ENCODE measurements around the gene ZBTB8OS. TPM values are rescaled to one million over a fixed set of nuclear protein-coding genes. Genes with fewer than 3 reads are reported as not detected.

Gene ZBTB8OS
- total RNA-seq, 1 experiment from 2014 or later: 60.5 TPM

DNA sequence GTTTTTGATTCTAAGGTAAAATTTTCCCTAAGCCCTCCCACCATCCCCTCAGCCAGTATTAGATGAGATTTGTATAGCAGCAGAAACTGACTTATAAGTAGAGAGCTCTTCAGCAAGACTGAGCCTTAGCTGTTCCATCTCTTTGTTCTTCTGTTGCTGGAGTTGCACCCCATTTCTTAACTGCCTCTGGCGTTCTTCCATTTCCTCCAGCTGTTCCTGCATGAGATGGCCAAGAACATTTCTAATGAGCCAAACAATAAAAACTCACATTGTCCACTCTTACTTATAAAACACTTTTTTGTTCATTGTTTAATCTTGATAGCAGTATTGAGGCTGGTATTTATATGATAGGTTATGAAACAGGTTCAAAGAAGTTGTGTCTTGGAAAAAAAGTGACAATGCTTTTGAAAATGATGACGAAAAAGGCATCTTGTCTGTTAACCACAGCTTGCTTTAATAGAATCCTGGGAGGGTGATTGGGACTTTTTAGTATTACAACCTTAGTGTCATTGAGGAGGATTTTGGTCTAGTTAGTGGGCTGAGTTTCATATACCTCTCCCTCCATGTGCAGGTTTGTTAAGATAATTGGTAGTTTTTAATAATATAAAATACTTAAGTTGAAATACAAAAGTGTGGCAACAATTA lies 33.9 kb upstream of the ZBTB8OS start (continued):
- TF ChIP-seq, protein P1, sequence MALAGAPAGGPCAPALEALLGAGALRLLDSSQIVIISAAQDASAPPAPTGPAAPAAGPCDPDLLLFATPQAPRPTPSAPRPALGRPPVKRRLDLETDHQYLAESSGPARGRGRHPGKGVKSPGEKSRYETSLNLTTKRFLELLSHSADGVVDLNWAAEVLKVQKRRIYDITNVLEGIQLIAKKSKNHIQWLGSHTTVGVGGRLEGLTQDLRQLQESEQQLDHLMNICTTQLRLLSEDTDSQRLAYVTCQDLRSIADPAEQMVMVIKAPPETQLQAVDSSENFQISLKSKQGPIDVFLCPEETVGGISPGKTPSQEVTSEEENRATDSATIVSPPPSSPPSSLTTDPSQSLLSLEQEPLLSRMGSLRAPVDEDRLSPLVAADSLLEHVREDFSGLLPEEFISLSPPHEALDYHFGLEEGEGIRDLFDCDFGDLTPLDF (CRISPR knock-in tag; IDR thresholded peaks at IDR 0.05): no peak

DNA sequence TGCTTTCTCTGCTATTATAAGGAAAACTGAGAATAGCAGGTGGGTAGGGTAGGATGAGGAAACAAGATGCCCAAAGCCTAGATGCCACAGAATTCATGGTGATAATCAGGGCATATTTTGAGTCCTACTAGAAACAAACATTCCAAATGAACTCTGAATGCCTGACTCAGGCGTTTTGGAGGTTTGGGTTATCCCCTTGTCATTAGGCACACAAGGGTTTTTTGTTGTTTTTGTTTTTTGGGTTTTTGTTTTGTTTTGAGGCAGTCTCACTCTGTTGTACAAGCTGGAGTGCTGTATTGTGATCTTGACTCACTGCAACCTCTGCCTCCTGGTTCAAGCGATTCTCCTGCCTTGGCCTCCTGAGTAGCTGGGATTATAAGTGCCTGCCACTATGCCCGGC lies 33.0 kb upstream of the ZBTB8OS start:
- H3K9me3 Mint-ChIP-seq: no peaks in the 10 kb centered on the region
- H3K27ac Mint-ChIP-seq: no peak overlapping the region
- ATAC-seq: no peak
- no peaks in the 10 kb centered on the region for H3K4me1 Mint-ChIP-seq
- TF ChIP-seq ZNF138 (CRISPR knock-in tag; conservative IDR thresholded peaks at IDR 0.05): no peak
- no peak for TF ChIP-seq NFE2L1 (CRISPR knock-in tag; IDR thresholded peaks at IDR 0.05)
- TF ChIP-seq NR2C2 (CRISPR knock-in tag; IDR thresholded peaks at IDR 0.05): no peak
- TF ChIP-seq, protein P2, sequence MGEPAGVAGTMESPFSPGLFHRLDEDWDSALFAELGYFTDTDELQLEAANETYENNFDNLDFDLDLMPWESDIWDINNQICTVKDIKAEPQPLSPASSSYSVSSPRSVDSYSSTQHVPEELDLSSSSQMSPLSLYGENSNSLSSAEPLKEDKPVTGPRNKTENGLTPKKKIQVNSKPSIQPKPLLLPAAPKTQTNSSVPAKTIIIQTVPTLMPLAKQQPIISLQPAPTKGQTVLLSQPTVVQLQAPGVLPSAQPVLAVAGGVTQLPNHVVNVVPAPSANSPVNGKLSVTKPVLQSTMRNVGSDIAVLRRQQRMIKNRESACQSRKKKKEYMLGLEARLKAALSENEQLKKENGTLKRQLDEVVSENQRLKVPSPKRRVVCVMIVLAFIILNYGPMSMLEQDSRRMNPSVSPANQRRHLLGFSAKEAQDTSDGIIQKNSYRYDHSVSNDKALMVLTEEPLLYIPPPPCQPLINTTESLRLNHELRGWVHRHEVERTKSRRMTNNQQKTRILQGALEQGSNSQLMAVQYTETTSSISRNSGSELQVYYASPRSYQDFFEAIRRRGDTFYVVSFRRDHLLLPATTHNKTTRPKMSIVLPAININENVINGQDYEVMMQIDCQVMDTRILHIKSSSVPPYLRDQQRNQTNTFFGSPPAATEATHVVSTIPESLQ (CRISPR knock-in tag; IDR thresholded peaks at IDR 0.05): no peak
- no peak for TF ChIP-seq SP1 (CRISPR knock-in tag; conservative IDR thresholded peaks at IDR 0.05)
- TF ChIP-seq, protein P3, sequence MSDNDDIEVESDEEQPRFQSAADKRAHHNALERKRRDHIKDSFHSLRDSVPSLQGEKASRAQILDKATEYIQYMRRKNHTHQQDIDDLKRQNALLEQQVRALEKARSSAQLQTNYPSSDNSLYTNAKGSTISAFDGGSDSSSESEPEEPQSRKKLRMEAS (CRISPR knock-in tag; IDR thresholded peaks at IDR 0.05): no peak
- no peak for TF ChIP-seq ZNF317 (CRISPR knock-in tag; IDR thresholded peaks at IDR 0.05; ENCODE audit: borderline replicate concordance, low read depth)
- TF ChIP-seq, protein P4, sequence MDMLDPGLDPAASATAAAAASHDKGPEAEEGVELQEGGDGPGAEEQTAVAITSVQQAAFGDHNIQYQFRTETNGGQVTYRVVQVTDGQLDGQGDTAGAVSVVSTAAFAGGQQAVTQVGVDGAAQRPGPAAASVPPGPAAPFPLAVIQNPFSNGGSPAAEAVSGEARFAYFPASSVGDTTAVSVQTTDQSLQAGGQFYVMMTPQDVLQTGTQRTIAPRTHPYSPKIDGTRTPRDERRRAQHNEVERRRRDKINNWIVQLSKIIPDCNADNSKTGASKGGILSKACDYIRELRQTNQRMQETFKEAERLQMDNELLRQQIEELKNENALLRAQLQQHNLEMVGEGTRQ (CRISPR knock-in tag; IDR thresholded peaks at IDR 0.05): no peak
- TF ChIP-seq ESRRA (CRISPR knock-in tag; IDR thresholded peaks at IDR 0.05; ENCODE audit: borderline replicate concordance): no peak
- no peak for TF ChIP-seq FOXK1 (CRISPR knock-in tag; IDR thresholded peaks at IDR 0.05)
- no peak for TF ChIP-seq ZNF232 (CRISPR knock-in tag; IDR thresholded peaks at IDR 0.05)
- no peak for TF ChIP-seq GTF2I (CRISPR knock-in tag; conservative IDR thresholded peaks at IDR 0.05)
- TF ChIP-seq, protein P5, sequence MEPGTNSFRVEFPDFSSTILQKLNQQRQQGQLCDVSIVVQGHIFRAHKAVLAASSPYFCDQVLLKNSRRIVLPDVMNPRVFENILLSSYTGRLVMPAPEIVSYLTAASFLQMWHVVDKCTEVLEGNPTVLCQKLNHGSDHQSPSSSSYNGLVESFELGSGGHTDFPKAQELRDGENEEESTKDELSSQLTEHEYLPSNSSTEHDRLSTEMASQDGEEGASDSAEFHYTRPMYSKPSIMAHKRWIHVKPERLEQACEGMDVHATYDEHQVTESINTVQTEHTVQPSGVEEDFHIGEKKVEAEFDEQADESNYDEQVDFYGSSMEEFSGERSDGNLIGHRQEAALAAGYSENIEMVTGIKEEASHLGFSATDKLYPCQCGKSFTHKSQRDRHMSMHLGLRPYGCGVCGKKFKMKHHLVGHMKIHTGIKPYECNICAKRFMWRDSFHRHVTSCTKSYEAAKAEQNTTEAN (CRISPR knock-in tag; IDR thresholded peaks at IDR 0.05): no peak
- TF ChIP-seq, protein P6, sequence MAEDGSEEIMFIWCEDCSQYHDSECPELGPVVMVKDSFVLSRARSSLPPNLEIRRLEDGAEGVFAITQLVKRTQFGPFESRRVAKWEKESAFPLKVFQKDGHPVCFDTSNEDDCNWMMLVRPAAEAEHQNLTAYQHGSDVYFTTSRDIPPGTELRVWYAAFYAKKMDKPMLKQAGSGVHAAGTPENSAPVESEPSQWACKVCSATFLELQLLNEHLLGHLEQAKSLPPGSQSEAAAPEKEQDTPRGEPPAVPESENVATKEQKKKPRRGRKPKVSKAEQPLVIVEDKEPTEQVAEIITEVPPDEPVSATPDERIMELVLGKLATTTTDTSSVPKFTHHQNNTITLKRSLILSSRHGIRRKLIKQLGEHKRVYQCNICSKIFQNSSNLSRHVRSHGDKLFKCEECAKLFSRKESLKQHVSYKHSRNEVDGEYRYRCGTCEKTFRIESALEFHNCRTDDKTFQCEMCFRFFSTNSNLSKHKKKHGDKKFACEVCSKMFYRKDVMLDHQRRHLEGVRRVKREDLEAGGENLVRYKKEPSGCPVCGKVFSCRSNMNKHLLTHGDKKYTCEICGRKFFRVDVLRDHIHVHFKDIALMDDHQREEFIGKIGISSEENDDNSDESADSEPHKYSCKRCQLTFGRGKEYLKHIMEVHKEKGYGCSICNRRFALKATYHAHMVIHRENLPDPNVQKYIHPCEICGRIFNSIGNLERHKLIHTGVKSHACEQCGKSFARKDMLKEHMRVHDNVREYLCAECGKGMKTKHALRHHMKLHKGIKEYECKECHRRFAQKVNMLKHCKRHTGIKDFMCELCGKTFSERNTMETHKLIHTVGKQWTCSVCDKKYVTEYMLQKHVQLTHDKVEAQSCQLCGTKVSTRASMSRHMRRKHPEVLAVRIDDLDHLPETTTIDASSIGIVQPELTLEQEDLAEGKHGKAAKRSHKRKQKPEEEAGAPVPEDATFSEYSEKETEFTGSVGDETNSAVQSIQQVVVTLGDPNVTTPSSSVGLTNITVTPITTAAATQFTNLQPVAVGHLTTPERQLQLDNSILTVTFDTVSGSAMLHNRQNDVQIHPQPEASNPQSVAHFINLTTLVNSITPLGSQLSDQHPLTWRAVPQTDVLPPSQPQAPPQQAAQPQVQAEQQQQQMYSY (CRISPR knock-in tag; IDR thresholded peaks at IDR 0.05): no peak
- DNase-seq (ENCODE audit: low spot score): no peak
- H3K36me3 Mint-ChIP-seq: peaks cover 57% of the 10 kb centered on the region
- POLR2A ChIA-PET: no interaction called here
- H3K27me3 Mint-ChIP-seq (ENCODE audit: low read depth): no peaks in the 10 kb centered on the region
- CTCF ChIA-PET: no interaction called here
- no peak overlapping the region for H3K4me3 Mint-ChIP-seq
